HEK293T (cell line): ENCODE data around the gene DEPP1.

Experiments
- CTCF ChIA-PET: fragments of 350-600 bp; formaldehyde crosslinking; extraction: SDS; loops from one replicate; lab custom pipeline; 2021; ENCODE audit warnings: antibody characterized with exemption, inconsistent platforms; lab: Yijun Ruan, JAX
- POLR2A ChIA-PET: fragments of 350-600 bp; formaldehyde crosslinking; extraction: SDS; loops from one replicate; lab custom pipeline; 2020; ENCODE audit warnings: antibody characterized with exemption, inconsistent platforms; lab: Yijun Ruan, JAX
- DNase-seq: peaks from one replicate; pipeline ENCODE4 v3.0.0; 2012; ENCODE audit warnings: mixed read lengths; ENCODE audit errors: extremely low spot score
- ARNT ChIP-seq: fragments of 450-650 bp; IDR thresholded peaks from 2 replicates; pipeline ENCODE4 v1.6.1; 2017; ENCODE audit warnings: mild to moderate bottlenecking
- BHLHE40 ChIP-seq: fragments of 450-650 bp; IDR thresholded peaks from 2 replicates; pipeline ENCODE4 v1.6.1; 2016; ENCODE audit warnings: mild to moderate bottlenecking, moderate library complexity, borderline replicate concordance
- CTBP1 ChIP-seq: fragments of 450-650 bp; IDR thresholded peaks from 2 replicates; pipeline ENCODE4 v1.6.1; 2016; ENCODE audit warnings: borderline replicate concordance
- ELF4 ChIP-seq: fragments of 450-650 bp; IDR thresholded peaks from 2 replicates; pipeline ENCODE4 v1.6.1; 2017; ENCODE audit warnings: antibody characterized with exemption
- FOXA1 ChIP-seq: fragments of 450-650 bp; IDR thresholded peaks from 2 replicates; pipeline ENCODE4 v1.6.1; 2016; ENCODE audit warnings: mild to moderate bottlenecking
- FOXK2 ChIP-seq: fragments of 450-650 bp; IDR thresholded peaks from 2 replicates; pipeline ENCODE4 v1.6.1; 2016; ENCODE audit warnings: mild to moderate bottlenecking
- FOXM1 ChIP-seq: fragments of 450-650 bp; IDR thresholded peaks from 2 replicates; pipeline ENCODE4 v1.6.1; 2017; ENCODE audit warnings: mild to moderate bottlenecking, borderline replicate concordance
- HDGF ChIP-seq: fragments of 450-650 bp; IDR thresholded peaks from 2 replicates; pipeline ENCODE4 v1.6.1; 2017; ENCODE audit warnings: antibody characterized with exemption, borderline replicate concordance
- L3MBTL2 ChIP-seq: fragments of 450-650 bp; conservative IDR thresholded peaks from 2 replicates; pipeline ENCODE4 v1.6.1; 2016; ENCODE audit warnings: mild to moderate bottlenecking
- LEF1 ChIP-seq: fragments of 450-650 bp; IDR thresholded peaks from 2 replicates; pipeline ENCODE4 v1.6.1; 2017; ENCODE audit warnings: mild to moderate bottlenecking, borderline replicate concordance
- NFRKB ChIP-seq: fragments of 450-650 bp; IDR thresholded peaks from 2 replicates; pipeline ENCODE4 v1.6.1; 2016; ENCODE audit warnings: mild to moderate bottlenecking, moderate library complexity
- SP1 ChIP-seq: fragments of 450-650 bp; IDR thresholded peaks from 2 replicates; pipeline ENCODE4 v1.6.1; 2017
- SUZ12 ChIP-seq: fragments of 450-650 bp; IDR thresholded peaks from 2 replicates; pipeline ENCODE4 v1.6.1; 2016; ENCODE audit warnings: mild to moderate bottlenecking
- TARDBP ChIP-seq: fragments of 450-650 bp; IDR thresholded peaks from 2 replicates; pipeline ENCODE4 v1.6.1; 2016
- ZNF384 ChIP-seq: fragments of 450-650 bp; IDR thresholded peaks from 2 replicates; pipeline ENCODE4 v1.6.1; 2016
- TF ChIP-seq, protein P1 (sequence below): fragments of 450-650 bp; IDR thresholded peaks from 2 replicates; pipeline ENCODE4 v1.6.1; 2016

DEPP1 gene

DNA sequence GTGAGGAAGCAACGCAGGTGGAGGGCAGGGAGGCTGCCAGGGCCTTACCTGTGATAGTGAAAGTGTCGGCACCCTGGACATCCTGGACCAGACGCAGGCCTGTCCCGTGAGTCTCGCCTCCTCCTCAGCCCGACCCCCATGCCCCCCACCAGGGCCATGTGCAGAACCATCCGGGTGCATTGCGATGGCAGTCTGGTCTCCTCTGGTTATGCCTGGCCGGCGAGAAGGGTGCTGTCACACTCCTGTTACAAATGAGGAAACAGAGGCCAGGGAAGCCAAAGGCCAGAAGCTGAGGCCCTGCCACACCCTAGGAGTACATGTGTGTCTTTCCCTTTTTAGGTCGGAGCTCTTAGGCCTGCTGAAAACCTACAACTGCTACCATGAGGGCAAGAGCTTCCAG lies 7.2 kb downstream of the DEPP1 start:
- ChIA-PET CTCF (no interaction called here), POLR2A (no interaction called here)
- DNase-seq, result no peak
- TF ChIP-seq TARDBP (no peak), ZNF384 (no peak), ARNT (no peak), CTBP1 (no peak), SUZ12 (no peak), BHLHE40 (no peak), HDGF (no peak), FOXK2 (no peak), ELF4 (no peak), SP1 (no peak), FOXM1 (no peak), NFRKB (no peak), L3MBTL2 (no peak), LEF1 (no peak), FOXA1 (no peak)
- TF ChIP-seq, protein P1, sequence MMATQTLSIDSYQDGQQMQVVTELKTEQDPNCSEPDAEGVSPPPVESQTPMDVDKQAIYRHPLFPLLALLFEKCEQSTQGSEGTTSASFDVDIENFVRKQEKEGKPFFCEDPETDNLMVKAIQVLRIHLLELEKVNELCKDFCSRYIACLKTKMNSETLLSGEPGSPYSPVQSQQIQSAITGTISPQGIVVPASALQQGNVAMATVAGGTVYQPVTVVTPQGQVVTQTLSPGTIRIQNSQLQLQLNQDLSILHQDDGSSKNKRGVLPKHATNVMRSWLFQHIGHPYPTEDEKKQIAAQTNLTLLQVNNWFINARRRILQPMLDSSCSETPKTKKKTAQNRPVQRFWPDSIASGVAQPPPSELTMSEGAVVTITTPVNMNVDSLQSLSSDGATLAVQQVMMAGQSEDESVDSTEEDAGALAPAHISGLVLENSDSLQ, result no peak

DNA sequence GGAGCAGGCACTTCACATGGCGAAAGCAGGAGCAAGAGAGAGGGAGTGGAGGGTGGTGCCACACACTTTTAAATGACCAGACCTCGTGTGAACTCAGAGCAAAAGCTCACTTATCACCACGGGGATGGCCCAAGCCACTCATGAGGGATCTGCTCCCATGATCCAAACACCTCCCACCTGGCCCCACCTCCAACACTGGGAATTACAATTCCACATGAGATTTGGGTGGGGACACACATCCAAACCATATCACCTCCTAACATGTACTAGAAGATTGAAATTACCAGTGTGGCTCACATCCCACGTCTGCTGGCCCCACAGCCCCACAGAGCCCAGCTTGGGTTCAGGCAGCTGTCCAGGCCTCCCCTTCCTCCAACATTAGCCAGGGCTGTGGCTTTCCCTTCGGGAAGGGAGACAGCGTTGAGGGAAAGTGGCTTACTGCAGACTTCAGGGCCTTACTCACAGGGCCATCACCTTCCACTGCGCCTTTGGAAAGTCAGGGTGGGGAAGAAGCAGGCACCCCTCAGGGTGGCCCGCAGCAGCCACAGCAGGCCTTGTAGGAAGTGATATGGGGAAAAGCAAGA lies 7.7 kb downstream of the DEPP1 start:
- POLR2A ChIA-PET, result no interaction called here
- TF ChIP-seq, protein P1, result no peak
- no peak for TF ChIP-seq CTBP1
- TF ChIP-seq FOXM1, result no peak
- no peak for TF ChIP-seq LEF1
- no peak for TF ChIP-seq FOXA1
- no peak for TF ChIP-seq SUZ12
- TF ChIP-seq ELF4, result no peak
- TF ChIP-seq NFRKB, result no peak
- no peak for TF ChIP-seq ZNF384
- TF ChIP-seq ARNT, result no peak
- TF ChIP-seq L3MBTL2, result no peak
- no peak for TF ChIP-seq FOXK2
- no peak for TF ChIP-seq HDGF
- CTCF ChIA-PET, result no interaction called here
- no peak for DNase-seq

DNA sequence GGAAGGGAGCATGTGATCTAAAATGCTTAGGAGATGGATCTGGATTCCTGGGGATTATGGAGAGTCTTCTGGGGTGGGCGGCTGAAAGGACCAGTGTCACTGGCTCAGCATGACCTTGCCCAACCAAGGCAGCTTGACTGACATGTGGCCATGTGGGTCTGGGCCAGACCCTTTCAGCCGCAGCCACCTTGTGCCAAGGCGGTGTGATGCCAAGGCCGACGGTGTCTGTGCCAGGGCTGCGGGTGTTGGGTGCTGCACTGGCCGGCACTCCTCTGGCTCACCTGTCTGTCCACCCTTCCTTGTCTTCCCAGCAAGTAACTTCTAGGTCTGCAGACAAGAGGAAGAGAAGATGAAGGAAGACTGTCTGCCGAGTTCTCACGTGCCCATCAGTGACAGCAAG lies 8.8 kb downstream of the DEPP1 start:
- TF ChIP-seq CTBP1, result no peak
- no peak for TF ChIP-seq BHLHE40
- TF ChIP-seq ARNT, result no peak
- no peak for TF ChIP-seq LEF1
- TF ChIP-seq FOXM1, result no peak
- TF ChIP-seq, protein P1, result no peak
- TF ChIP-seq FOXA1, result no peak
- TF ChIP-seq SP1, result no peak
- TF ChIP-seq ELF4, result no peak
- TF ChIP-seq HDGF, result no peak
- TF ChIP-seq ZNF384, result no peak
- no peak for TF ChIP-seq FOXK2
- TF ChIP-seq TARDBP, result no peak
- no peak for TF ChIP-seq SUZ12
- no peak for TF ChIP-seq NFRKB
- CTCF ChIA-PET, result no interaction called here
- no peak for DNase-seq
- POLR2A ChIA-PET, result interaction anchor here (0.9 to 1.7 kb wide), 2 partner anchors 9 to 11 kb away, joined by 3 to 6 read pairs; partner anchors contain the start of genes DEPP1 and RASSF4

DNA sequence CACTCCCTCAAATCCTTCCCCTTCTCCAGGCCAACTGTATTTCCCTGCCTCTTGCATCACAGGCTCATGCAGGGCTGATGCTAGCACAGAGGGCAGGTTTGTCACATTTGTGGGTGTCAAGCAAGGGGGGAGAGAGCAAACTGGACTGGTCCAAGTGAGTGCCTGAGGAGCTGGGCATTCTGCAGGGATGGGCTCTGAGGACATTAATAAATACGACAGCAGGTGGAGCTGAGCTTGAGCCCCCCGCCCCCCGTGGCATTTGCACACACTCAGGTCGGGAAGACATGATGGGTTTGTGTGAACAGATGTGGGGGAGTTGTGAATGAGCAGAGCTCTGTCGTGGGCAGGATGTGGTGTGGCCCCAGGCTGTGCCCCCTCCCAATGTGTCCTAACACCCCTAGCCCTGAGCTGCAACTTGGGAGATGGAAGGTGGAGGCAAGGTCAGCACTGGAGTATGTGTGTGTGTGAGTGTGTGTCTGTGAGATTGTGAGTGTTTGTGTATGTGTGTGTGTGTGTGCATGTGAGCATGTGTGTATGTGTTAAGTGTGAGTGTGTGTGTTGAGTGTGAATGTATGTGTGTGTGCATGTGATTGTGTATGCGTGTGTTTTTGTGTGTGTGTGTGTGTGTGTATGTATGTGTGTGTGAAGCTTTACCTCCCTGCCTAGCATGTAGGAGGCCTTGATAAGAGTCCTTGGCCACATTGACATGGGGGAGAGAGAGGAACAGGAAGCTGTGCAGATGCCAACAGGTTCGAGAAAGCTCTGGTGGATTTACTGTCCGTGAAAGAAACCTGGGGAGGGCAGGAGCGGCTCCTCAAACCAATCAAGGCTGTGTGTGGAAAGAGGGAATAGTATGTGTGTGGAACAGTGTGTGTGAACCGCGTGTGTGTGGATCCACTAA lies 9.9 kb downstream of the DEPP1 start:
- ChIA-PET CTCF (interaction anchor here (0.7 kb wide), 1 partner anchor 199 kb away, joined by 3 read pairs; no protein-coding TSS in a partner anchor), POLR2A (interaction anchor here (0.9 to 1.7 kb wide), 2 partner anchors 10 kb away, joined by 3 to 6 read pairs; partner anchors contain the start of genes DEPP1 and RASSF4)
- no peak for DNase-seq
- TF ChIP-seq L3MBTL2 (no peak), SUZ12 (no peak), CTBP1 (no peak), TARDBP (no peak; the same call in 1 of the 2 replicates), NFRKB (no peak), ELF4 (no peak), FOXM1 (no peak), SP1 (no peak), BHLHE40 (no peak), LEF1 (no peak), ZNF384 (no peak), ARNT (no peak)

DNA sequence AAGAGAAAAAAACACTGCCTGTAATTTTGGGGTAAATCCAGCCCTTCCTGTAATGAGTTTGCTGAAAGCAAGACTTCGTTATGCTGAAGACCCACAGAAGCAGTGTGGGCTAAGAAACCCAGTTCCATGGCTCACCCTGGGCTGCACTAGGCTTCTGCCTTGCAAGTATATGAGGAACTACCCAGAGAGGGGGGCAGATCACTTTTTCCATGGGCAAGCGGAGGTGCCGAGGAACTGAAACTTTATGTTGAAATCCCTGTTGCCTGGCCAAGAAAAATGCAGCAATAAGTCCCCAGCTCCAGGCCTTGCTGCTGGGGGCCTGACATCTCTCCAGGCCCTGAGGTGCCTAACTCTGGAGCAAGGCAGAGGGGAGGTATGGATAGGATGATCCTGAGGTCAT lies 10.5 kb downstream of the DEPP1 start:
- TF ChIP-seq SP1 (no peak), ELF4 (no peak)
- ChIA-PET CTCF (no interaction called here), POLR2A (no interaction called here)
- no peak for DNase-seq

DNA sequence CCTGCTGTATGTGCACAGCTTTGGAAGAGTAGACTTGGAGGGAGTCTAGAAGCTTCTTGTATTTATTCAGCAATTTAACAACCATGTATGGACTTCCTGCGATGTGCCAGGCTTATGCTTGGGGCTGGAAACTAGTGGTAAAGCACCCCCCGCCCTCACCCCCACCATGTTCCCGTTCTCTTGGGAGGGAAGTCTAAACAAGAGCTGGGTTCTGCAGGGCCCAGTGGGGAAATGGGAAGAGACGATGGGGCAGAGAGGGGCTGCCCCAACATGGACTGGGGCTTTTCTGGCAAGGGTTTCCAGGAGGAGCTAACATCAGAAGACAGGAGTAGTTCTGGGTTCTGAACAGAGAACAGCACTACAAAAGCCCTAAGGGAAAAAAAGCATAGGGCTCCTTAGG lies 11.0 kb downstream of the DEPP1 start:
- ChIA-PET CTCF (interaction anchor here (0.6 kb wide), 1 partner anchor 351 kb away, joined by 3 read pairs; no protein-coding TSS in a partner anchor), POLR2A (no interaction called here)
- TF ChIP-seq CTBP1 (no peak), BHLHE40 (no peak), ZNF384 (no peak), ELF4 (no peak)
- DNase-seq, result no peak
